ENCODE results near the gene TAS2R43. TPM values are rescaled to one million over a fixed set of nuclear protein-coding genes. Genes with fewer than 3 reads are reported as not detected.
"Not testable (repeated sequence)": the region's sequence is repeated elsewhere in the genome, so short reads cannot be mapped to it uniquely, and the experiment has no call there.

The TAS2R43 gene
- total RNA-seq, 1 donor from 2014 or later, result 0.26 TPM

DNA sequence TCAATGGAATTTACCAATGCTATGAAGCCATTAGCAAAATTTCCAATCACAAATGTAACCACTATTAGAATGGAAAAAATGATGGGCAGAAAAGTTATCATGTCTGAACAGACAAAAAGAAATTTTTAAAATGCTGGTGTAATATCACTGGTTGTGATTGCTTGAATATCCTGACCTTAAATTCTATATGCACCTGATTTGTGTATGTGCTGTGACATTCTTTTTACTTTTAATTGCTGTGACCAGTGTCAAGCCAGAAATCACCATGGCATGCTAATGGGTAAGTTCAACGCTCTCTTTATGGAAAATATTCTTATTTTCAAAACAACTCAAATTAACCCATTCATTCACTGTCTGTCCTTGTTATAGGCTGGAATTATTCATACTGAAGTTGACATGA is 29.9 kb downstream of the TAS2R43 start, which contains the start of gene TAS2R46:
Gene TAS2R46, minus strand, starts transcription at position 101 of the 400 bp plus-strand sequence. Its CDS starts 0 bp downstream, at position 101.
- not testable (repeated sequence) for DNase-seq (ENCODE audit: low read depth in 2 of 2)

DNA sequence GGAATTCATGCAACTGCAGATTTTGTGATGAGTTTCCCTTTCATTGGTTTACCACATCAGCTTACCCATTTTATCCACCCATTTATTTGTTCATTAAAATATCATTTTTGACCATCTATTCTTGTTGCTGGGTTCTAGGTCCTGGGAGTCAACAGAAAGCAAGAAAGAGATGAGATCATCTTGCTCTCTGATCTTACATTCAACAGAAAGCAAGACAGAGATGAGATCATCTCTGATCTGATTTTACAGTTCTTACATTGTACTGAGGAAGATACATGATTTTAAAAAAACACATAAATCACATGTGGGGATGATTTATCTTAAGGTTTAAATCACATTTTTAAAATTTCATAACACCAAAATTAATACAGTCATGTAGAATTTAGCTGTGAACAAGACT is 32.3 kb downstream of the TAS2R43 start:
- no peak for DNase-seq (ENCODE audit: low read depth in 2 of 2)

DNA sequence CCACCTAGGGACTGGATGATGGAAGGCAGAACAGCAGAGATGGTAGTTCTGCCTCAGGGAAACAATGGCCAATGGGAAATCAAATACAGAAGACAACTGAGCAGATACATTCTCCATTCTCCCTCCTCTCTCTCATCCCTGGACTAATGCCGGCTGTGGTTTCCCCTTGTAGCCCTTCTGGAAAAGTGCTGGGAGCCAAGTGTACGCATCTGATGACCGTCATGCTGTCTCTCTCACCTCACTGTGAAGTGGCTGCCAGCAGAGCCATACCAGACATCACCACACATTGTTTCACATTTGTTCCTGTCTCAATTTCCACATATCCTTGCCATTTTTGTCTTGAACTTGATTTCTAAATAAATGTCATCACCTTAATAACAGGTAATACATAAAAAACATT is 33.1 kb downstream of the TAS2R43 start:
- DNase-seq (ENCODE audit: low read depth in 2 of 2), result no peak

DNA sequence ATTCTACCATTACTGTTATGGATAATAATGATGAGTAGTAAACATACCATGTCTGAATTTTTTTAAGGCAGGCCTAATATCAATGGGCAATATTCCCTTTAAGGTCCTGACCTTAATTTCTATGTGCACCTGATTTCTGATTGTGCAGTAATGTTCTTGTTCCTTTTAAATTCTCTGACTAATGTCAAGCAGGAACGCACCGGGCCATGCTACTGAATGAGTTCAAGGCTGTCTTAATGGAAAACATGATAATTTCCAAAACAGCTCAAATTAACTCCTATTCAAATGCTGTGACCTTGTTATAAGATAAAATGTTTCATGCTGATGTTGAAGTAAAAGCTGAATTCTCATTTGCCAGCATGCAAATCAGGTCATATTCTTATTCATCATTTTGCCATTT is 36.8 kb downstream of the TAS2R43 start:
- peak in 1 of 2 donors; percentile 10 for DNase-seq (ENCODE audit: low read depth in 2 of 2)

DNA sequence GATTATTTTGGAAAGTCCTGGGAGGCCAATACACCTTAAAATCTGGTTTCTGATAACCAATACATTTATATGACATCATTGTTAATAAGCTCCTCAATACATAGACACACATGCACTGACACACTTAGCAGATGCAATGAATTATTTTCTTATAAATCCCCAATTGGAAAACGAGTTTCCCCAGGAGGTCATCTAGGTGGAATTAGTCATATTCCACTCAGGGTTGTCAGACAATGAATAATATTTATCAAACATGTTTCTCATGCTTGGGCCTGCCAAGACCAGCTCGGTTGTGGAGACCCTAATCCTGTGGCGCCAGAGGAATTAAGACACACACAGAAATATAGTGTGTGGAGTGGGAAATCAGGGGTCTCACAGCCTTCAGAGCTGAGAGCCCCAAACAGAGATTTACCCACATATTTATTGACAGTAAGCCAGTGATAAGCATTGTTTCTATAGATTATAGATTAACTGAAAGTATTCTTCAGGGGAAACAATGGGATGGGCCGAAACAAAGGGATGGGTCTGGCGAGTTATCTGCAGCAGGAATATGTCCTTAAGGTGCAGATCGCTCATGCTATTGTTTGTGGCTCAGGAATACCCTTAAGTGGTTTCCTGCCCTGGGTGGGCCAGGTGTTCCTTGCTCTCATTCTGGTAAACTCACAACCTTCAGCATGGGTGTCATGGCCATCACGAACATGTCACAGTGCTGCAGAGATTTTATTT is 42.1 kb downstream of the TAS2R43 start:
- not testable (repeated sequence) for DNase-seq (ENCODE audit: low read depth in 2 of 2)

DNA sequence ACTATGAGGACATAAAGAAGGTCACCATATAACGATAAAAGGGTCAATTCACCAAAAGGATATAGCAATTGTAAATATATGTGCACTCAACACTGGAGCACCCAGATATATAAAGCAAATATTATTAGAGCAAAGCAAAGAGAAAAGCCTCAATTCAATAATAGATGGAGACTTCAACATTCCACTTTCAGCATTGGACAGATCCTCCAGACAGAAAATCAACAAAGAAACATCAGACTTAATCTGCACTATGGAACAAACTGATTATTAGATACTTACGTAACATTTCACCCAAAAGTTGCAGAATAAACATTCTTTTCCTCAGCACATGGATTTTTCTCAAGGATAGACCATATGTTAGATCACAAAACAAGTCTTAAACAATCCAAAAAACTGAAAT is 50.7 kb downstream of the TAS2R43 start:
- not testable (repeated sequence) for DNase-seq (ENCODE audit: low read depth in 2 of 2)

Other genes starting within 250 kb of the TAS2R43 start
- gene PRR4, start 242.8 kb downstream of the TAS2R43 start, total RNA-seq, result 0.13 and 0.51 TPM in 2 replicates
- 6.5 and 10.5 TPM in 2 replicates for gene PRH1, start 208.1 kb downstream of the TAS2R43 start, total RNA-seq
- gene TAS2R13, start 182.8 kb downstream of the TAS2R43 start, total RNA-seq, result 0.39 and 0.63 TPM in 2 replicates
- gene PRH2, start 163.1 kb downstream of the TAS2R43 start, total RNA-seq, result not detected in 2 replicates
- gene TAS2R14, start 153.1 kb downstream of the TAS2R43 start, total RNA-seq, result 0.90 and 1.0 TPM in 2 replicates
- gene TAS2R50, start 105.4 kb downstream of the TAS2R43 start, total RNA-seq, result 1.2 and 1.8 TPM in 2 replicates
- gene TAS2R20, start 94.0 kb downstream of the TAS2R43 start, total RNA-seq, result 1.3 and 2.3 TPM in 2 replicates
- gene TAS2R19, start 69.7 kb downstream of the TAS2R43 start, total RNA-seq, result 1.7 and 3.4 TPM in 2 replicates
- gene TAS2R31, start 60.9 kb downstream of the TAS2R43 start, total RNA-seq, result 1.2 and 2.3 TPM in 2 replicates
- 1.0 and 1.4 TPM in 2 replicates for gene TAS2R46, start 30.0 kb downstream of the TAS2R43 start, total RNA-seq
- gene TAS2R30, start 42.3 kb upstream of the TAS2R43 start, total RNA-seq, result 1.3 and 2.0 TPM in 2 replicates
- 3.2 and 4.2 TPM in 2 replicates for gene SMIM10L1, start 78.9 kb upstream of the TAS2R43 start, total RNA-seq
- gene TAS2R42, start 94.6 kb upstream of the TAS2R43 start, total RNA-seq, result not detected in 2 replicates
- not detected in 2 replicates for gene PRB3, start 177.4 kb upstream of the TAS2R43 start, total RNA-seq
- gene PRB4, start 218.1 kb upstream of the TAS2R43 start, total RNA-seq, result not detected in 2 replicates

Data from dermis microvascular lymphatic vessel endothelial cell (primary cell).